Measurements from ENCODE around the gene SFXN2.
"Not testable (repeated sequence)": the region's sequence is repeated elsewhere in the genome, so short reads cannot be mapped to it uniquely, and the experiment has no call there.

The SFXN2 gene

DNA sequence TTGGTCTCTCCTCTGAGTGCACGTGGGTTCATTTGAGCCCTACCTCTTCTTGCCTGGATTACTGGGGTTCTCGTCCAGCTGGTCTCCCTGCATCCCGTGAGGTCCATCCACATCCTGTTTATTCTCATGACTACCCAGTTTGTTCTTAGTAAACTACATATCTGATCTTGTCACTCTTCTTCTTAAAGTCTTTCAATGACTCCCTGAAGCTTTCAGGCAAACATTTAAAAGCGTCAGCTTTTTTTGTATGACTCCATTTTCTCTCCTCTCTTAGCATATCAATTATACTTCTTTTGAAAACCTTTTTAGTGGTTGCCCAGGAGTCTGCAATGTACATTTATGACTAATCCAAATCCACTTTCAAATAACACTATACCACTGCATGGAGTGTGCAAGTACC, 7.5 kb downstream of the SFXN2 start:
- DNase-seq: peak; percentile 38

DNA sequence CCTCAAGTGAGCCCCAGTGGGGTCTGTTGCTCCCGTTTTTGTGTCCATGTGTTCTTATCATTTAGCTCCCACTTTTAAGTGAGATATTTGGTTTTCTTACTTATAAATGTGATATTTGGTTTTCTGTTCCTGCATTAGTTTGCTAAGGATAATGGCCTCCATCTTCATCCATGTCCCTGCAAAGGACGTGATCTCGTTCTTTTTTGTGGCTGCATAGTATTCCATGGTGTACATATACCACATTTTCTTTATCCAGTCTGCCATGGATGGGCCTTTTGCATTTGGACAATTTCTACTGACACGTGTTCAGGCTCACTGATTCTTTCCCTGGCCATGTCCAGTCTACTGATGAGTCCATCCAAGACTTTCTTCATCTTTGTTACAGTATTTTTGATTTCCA, 9.6 kb downstream of the SFXN2 start:
- DNase-seq: no peak

DNA sequence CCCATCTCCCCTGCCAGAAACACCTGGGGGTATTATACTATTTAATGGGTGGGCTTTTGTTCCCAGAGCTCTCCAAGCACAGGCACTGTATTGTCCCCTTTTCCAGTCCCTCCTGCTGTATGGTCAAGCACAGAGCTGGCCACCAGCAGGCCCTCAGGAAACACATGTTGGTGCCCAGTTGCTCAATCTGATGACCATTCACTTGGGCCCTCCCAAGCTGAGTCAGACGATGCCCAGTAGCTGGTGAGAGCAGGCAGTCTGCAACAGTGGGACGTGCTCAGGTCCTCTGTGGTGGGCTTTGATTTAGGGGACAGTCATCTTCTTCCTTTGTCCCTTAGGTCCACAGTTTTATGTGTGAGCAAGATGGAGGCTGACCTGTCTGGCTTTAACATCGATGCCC, 11.8 kb downstream of the SFXN2 start:
- peak; percentile 42 for DNase-seq

DNA sequence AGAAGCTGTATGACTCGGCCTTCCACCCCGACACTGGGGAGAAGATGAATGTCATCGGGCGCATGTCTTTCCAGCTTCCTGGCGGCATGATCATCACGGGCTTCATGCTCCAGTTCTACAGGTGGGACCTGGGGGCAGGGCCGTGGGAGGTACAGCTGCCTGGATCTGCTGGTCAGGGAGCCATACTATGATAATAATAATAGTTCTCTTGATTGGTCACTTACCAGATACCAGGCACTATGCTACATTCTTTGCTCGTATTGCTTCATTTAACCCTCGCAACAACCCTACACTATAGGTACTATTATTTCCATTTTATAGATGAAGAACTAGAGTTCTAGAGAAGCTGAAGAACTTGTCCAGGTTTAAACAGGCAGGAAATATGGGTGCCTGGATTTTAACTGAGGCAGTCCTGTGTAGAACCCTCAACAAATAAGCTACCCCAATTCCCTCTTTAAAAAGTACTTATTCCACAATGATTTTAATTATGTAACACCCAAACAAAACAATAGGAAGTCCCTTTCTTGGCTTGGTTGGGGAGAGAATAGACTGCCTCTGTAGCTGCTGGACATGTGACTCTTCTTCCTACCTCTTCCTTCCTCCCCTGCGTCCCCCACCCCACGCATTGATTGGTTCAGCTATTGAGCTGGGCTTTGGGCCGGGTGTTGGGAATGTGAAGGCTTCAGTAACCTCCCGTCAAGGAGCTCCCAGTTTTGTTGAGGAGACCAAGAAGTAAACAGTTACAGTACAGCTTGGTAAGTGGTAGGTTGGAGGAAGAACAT, 12.8 kb downstream of the SFXN2 start:
- DNase-seq: no peak

DNA sequence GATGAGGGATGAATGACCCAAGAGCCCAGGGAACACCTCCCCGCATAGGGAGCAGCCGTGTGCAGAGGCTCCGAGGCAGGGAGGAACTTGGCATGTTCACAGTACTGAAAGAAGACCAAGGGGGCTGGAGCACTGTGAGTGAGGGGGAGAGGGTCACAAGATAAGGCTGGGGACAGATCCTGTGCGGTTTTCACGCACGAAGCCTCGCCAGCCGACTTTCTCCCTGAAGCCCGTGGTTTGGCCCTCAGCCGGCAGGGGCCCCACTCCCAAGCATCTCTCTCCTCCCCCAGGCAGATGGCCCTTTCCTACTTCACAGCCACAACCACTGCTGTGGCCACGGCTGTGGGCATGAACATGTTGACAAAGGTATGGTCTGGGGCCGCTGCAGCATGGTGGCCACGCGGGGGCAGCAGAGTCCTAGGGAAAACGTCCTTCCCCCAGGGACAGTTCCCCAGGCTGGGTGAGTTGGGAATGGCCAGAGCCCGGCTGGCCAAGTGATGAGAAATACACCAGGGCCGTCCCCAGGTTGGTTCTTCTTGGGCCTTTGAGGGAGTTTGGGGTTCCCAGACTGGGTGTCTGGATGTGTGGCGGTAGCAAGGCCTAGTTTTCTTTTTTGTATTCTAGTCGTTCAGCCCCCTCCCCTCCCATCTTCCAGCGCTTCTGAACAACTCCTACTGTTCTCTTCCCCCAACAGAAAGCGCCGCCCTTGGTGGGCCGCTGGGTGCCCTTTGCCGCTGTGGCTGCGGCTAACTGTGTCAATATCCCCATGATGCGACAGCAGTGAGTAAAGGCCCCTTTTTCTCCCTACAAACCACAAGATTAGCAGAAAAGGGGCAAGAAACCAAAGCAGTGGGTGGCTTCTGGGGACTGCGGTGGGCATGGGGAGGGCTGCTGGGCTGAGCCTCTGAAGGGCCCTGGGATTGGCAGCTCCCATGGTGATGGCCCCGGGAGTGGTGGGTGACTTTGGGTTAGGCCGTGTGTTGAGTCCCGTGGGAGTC, 14.9 kb downstream of the SFXN2 start:
- peak; percentile 70 for DNase-seq

DNA sequence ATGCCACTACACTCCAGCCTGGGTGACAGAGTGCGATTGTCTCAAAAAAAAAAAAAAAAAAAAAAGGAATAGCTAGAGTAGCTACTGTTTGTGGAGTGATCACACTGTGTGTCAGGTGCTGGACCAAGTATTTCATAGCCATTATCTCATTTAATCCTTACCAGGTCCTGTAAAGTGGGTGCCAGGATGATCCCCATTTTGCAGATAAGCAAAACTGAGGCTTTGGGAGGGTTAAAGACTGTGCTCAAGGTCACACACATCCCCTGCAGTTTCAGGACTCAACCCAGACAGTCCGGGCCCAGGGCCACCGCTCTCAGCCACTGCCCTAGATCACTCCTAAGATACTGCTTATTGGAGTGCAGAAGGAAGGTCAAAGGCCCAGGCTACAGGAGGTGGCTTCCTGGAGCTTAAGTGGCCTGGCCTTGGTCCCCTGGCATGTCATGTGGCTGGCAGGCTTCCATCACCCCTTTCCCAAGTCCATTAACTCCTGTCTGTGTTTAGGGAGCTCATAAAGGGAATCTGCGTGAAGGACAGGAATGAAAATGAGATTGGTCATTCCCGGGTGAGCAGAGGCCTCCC, 16.9 kb downstream of the SFXN2 start:
- DNase-seq: no peak

DNA sequence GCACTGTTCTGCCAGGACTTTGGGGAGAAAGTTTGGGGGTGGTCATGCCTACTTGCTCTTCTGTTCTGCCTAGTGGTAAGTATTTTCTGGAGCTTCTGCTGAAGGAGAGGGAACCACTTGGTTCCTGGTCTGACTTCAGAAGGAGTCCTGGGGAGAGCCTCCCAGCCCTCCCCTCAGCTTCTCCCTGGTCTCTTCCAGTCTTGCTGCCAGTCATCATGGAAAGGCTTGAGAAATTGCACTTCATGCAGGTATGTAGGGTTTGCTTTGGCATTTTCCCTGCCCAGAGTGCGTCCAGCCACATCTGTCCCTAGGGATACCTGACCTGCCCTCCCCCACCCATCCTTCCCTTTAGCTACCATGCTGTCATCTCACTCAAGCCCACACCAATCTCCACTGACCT, 18.2 kb downstream of the SFXN2 start:
- no peak for DNase-seq

DNA sequence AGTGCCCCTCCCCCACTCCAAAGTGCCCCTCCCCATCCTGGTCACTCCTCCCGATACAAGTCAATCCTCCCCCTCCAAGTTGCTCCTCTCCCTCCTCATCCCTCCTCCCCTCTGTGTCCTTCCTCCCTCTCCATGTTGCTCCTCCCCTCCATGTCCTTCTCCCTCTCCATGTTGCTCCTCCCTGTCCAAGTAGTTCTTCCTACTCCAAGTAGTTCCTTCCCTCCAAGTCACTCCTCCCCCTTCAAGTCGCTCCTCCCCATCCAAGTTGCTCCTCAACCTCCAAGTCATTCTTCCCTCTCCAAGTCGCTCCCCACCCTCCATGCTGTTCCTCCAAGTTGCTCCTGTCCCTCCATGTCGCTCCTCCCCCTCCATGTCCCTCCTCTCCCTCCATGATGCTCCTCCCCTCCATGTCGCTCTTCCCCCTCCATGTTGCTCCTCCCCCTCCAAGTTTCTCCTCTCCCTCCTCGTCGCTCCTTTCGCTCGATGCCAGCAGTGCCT, 20.7 kb downstream of the SFXN2 start:
- no peak for DNase-seq

DNA sequence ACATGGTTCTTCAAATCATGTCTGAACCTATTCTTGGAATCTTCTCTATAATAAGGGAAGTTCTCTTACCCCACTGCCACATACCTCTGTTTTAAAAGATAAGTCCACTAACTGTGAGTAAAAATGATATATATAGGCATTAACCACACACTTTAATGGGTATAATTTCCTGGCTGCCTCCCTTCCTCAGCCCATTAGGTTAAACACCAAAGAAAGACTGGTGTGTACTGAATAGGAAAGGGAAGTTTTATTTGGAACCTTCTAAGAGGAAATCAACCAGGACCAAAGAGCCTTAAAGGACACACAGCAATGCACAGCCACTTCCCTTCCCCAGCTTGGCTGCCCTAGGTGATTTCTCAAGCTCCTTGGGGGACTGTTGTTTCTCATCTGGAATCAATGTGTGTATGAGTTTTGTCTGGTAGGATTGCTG, 24.3 kb downstream of the SFXN2 start:
- no peak for DNase-seq

DNA sequence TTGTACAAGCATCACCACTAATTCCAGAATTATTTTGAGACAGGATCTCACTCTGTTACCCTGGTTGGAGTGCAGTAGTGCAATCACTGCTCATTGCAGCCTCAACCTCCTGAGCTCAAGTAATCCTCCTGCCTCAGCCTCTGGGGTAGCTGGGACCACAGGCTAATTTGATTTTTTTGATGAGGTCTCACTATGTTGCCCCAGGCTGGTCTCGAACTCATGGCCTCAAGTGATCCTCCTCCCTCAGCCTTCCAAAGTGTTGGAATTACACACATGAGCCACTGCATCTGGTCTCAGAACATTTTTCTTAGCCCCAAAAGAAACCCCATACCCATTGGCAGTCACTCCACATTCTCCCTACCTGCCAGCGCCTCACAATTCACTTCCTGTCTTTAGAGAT, 25.8 kb downstream of the SFXN2 start:
- no peak for DNase-seq

DNA sequence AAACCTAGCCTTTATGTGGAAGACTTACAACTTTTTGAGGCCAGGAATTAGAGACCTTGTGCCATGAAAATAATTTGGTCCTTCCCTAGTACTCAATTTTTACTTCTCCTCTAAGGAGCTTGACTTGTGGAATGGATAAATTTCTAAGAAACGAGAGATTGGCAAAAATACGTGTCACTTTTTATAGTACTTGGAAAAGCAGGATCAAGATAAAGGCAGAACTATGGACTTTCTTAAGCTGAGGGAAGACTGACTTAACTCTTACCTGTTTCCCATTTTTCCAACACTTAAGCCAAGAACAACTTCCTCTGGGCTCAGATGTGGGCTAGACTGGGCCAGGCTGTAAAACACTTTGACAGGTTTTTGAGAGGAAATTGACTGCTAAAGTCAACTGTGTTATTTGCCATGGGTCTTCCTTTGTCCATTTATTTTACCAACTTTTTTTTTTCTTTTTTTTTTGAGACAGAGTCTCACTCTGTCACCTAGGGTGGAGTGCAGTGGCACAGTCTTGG, 27.3 kb downstream of the SFXN2 start:
- DNase-seq: no peak

DNA sequence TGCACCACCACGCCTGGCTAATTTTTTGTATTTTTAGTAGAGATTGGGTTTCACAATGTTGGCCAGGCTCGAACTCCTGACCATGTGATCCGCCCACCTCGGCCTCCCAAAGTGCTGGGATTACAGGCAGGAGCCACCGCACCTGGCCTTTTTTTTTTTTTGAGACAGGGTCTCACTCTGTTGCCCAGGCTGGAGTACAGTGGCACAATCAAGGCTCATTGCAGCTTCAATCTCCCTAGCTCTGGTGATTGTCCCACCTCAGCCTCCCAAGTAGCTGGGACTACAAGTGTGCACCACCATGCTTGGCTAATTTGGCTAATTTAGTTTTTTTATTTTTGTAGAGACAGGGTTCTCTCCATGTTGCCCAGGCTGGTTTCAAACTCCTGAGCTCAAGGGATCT, 27.9 kb downstream of the SFXN2 start:
- not testable (repeated sequence) for DNase-seq

DNA sequence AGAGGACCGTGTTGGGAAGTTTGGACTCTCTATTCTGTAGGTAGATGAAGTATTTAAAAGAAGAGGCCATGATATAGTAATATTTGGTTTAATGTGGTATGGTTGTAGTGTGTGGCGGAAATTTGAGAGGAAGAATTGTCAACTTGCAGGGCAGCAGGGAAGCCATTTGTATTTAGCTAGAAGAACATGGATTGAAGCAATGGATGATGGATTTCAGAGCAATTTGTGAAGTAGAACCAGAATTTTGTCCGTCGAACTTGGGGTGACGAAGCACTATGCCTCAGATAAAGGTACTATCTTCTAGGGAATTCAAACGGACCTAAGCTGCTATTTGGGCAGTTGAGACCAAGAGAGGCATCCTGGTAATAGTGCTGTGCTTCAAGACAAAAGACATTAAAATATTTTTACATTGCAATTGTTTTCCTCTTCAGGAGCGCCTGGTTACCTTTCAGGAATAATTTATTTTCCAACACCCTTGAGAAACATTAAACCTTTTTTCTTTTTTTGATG, 28.7 kb downstream of the SFXN2 start:
- no peak for DNase-seq

DNA sequence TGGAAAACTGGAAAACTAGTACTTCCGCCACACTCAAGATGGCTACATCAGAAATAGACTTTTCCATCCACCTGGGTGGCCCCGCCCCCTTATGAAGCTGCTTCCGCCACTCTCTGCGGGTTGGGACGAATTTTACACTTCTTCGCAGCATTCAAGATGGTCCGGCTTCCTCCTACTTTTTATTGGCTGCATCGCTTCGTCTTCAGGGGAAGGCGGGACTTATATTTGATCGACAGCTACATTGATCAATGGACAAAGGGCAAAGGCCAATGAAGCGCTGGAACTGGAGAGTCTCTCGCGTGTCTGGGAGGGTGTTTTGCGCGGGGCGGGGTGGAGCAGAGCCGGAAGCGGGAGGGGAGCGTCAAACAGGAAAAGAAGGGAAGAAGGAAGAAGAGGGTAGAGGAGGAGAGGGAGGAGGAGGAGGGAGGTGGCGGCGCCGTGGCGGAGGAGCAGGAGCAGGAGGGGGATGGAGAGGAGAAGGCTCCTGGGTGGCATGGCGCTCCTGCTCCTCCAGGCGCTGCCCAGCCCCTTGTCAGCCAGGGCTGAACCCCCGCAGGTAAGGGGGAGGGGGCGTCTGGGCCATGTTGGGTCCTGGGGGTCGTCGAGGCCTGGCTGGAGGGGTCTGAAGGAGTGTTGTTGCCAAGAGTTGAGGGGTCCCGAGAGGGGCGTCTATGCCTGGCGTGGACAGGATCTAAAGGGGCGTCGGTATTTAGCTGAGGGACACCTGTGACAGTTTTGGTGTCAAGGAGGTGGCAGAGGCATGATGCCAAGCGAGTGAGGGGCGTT, 29.3 kb downstream of the SFXN2 start, which contains the start of gene WBP1L:
WBP1L (plus strand) TSS at position 361 of the 786 bp plus-strand sequence; CDS start at position 467, 106 bp downstream.
- peak; percentile 99 for DNase-seq

DNA sequence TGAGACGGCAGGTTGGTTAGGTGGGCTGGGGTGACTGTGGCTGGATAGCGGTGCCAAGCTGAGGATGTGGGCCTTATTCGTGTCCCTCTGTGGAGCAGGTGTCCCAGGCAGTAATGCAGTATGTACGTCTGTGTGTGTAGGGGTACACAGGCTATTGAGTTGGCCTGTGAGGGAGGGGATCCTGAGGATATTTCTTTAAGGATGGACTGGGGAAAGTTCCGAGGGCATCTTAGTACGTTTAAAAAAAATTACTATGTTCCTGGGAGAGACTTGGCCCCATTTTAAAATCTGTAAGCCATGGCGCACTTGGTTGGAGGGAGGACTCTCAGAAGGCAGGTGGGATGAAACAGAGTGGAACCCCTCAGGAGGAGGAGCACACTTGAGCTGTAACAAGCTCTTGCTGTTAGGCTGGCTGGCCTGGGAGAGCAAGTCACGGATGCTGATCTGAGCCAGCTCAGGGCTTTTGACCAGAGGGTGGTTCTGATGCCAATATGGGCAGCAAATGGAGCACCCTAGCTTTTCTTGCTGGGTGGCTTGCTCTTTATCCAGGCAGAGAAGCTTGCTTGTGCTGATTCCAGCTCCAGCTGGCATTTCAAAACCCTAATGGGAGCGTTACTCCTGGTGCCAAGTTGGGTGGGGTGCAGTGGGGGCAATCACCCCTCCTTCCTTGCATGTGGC, 30.1 kb downstream of the SFXN2 start:
- no peak for DNase-seq

DNA sequence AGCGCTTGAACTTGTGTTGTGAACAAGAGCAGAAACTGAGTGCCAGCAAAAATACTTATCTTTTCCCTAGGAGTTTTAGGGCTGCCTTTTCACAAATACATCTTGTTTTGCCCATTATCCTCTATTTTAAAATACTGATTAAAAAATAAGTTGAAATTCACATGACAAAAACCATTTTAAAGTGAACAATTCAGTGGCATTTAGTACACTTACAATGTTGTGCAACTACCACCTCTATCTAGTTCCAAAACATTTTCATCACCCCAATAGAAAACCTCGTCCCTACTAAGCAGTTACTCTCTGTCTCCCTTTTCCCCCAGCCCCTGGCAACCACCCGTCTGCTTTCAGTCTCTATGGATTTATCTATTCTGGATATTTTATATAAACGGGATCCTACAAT, 30.7 kb downstream of the SFXN2 start:
- DNase-seq: no peak

DNA sequence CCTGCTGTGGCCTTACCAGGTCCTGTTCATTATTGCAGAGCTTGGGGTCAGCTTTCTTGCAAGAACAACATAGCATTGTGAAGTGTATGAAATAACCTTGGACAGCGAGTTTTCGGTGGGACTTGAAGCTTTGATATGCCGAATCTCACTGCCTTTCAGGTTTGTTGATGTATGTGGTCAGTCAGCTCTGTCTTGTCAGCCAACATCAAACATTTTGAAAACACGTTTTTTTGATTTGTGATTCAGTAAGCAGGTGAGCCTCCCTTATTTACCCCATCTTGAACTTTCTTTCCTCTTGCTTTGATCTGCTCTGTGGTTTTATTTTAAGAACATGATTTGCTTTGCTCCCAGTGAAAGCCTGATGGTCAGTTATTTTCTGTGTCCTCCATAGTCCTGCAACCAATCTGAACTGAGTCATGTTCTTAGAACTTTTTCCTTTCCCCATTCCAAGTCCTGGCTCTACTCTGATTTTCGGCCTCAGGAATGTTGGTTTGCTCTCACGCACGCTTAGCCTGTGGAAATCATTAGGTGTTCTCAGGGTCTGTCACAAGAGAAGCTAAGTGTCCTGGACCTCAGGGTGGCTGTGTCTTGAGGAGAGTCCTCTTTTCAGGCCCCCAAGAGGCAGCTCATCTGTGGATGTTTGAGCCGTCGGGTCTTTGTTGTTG, 38.0 kb downstream of the SFXN2 start:
- peak; percentile 38 for DNase-seq

DNA sequence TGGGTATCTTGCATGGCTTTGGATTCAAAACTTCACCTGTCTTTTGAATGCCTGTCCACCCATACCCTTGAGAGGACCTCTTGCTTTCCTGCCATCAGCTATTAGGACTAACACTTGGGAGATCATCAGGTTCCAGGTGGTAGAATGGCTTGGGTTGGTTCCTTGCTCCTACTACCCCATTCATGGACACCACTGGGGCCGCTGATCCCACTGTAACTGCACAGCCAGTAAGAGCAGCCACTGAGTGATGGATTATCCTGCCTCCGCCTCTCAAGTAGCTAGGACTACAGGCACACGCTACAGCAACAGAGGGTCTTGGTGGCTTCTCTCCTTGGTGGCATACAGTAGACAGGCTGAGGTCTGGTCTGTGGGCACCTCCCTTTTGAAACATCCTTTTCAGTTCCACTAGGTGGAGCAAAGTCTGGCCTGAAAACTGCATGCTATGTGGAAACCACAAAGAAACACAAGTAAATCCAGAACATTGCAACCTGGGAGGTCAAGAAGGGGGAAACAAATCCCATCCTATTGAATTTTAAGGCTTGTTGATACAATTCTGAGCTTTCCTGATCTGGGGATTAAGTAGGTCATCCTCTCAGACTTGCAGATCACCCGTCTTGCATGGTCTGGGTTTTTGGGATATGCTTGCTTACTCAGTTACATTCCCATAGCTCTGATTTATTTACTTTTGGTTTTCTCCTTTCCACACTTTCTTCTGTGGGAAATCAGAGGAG, 38.7 kb downstream of the SFXN2 start:
- DNase-seq: peak; percentile 81

DNA sequence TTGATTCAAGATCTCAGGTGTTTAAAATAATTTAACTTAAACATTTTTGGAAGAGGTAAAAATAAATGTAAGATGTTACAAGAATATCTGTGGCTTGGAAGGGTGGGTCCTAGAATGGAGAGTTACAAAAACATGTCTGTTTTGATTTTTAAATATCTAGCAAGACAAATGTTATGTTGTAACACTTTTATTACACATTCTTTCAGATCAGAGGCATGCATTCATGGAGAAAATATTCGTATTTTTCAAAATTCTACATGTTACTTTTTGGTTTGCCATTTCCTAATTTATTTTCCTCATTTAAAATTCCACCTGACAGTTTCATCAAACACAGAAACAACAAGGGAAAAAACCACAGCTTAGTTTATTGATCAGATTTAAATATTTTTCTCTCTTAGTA, 39.3 kb downstream of the SFXN2 start:
- DNase-seq: peak; percentile 6

DNA sequence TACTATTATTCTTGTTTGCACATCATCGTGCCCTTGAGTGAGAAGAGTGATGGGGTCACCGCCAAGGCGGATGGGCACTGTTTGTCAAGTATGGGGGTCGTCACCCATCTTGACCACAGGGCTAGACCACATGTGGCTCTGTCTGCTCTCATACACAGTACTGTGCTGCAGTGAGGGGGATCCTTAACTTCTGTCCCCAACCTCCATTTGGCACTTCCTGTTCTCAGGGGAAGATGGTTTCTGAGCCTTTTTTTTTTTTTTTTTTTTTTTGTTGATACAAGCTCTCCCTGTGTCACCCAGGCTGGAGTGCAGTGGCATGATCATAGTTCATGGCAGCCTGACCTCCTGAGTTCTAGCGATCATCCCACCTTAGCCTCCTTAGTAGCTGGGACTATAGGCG, 42.9 kb downstream of the SFXN2 start:
- no peak for DNase-seq

All from HCEC 1CT (cell line).